Measurements from ENCODE around the gene FBXO24. TPM values are rescaled to one million over a fixed set of nuclear protein-coding genes. Genes with fewer than 3 reads are reported as not detected.

FBXO24 gene
- total RNA-seq, 1 donor from 2014 or later, result 0.79 TPM

DNA sequence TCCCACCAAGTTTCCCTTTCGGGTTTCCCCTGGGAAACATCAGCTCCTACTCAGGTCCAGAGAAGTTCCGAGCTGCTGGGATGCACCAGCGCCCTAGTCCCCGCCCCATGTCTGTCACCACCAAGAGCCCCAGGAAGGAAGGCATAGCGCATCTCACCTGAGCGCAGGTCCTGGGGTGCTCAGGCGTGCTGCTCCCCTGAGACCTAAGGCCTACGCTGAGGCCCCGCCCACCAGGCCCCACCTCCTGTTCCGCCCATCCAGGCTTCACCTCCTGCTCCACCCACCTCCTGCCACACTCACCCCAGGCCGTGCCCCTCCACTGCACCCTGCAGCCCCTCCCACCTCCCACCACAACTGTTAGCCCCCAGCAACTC lies 56.4 kb downstream of the FBXO24 start:
- no peak for DNase-seq (ENCODE audit: low read depth)
- Histone ChIP-seq H3K36me3 (ENCODE audit: control insufficient read depth, insufficient read depth, low read length) (no peaks in the 10 kb centered on the region), H3K27me3 (ENCODE audit: control insufficient read depth, insufficient read depth, low read length) (peaks cover 28% of the 10 kb centered on the region), H3K4me3 (ENCODE audit: low read depth, low read length) (no peak overlapping the region)
- TF ChIP-seq, protein P1, sequence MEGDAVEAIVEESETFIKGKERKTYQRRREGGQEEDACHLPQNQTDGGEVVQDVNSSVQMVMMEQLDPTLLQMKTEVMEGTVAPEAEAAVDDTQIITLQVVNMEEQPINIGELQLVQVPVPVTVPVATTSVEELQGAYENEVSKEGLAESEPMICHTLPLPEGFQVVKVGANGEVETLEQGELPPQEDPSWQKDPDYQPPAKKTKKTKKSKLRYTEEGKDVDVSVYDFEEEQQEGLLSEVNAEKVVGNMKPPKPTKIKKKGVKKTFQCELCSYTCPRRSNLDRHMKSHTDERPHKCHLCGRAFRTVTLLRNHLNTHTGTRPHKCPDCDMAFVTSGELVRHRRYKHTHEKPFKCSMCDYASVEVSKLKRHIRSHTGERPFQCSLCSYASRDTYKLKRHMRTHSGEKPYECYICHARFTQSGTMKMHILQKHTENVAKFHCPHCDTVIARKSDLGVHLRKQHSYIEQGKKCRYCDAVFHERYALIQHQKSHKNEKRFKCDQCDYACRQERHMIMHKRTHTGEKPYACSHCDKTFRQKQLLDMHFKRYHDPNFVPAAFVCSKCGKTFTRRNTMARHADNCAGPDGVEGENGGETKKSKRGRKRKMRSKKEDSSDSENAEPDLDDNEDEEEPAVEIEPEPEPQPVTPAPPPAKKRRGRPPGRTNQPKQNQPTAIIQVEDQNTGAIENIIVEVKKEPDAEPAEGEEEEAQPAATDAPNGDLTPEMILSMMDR (IDR thresholded peaks at IDR 0.05; ENCODE audit: insufficient read depth, low read length, poor library complexity, severe bottlenecking), result no peak

DNA sequence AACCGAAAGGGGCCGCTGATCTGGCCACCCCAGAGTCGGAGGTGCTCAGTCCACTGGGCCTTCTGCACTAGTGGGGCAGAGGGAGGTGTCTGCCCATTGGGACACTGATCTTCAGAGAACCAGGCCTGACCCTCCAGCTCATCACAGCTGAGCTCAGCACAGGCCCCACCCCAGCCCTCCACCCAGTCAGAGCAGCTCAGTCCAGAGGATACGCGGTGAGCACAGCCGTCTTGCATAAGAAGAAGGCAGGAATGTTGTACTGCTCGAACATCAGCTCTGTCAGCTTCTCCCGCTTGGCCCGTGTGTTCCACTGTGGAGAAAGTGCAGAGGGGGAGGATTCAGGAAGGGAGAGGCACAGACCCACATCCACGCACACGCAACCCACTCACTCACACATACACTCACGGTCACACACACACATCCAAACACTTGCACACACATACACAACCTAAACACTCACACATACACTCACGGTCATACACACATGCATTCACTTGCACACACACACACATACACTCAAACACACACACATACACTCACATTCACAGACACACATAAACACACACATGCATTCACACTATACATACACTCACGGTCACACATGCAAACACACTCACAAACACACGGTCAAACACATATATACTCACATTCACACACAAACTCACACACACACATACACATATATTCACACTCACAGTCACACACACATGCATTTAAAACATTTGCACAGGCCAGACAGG lies 63.9 kb downstream of the FBXO24 start:
- no peak for DNase-seq (ENCODE audit: low read depth)
- Histone ChIP-seq H3K36me3 (ENCODE audit: control insufficient read depth, insufficient read depth, low read length) (no peaks in the 10 kb centered on the region), H3K4me3 (ENCODE audit: low read depth, low read length) (no peak overlapping the region), H3K27me3 (ENCODE audit: control insufficient read depth, insufficient read depth, low read length) (peaks cover 28% of the 10 kb centered on the region)
- TF ChIP-seq, protein P1 (IDR thresholded peaks at IDR 0.05; ENCODE audit: insufficient read depth, low read length, poor library complexity, severe bottlenecking), result no peak

Other genes starting within 250 kb of the FBXO24 start
- gene PILRB, start 228.2 kb upstream of the FBXO24 start, total RNA-seq, result 19.3 and 20.8 TPM in 2 replicates
- 0.68 TPM in 1 of 2 replicates, not detected in the other for gene PILRA, start 212.8 kb upstream of the FBXO24 start, total RNA-seq
- gene ZCWPW1, start 157.6 kb upstream of the FBXO24 start, total RNA-seq, result 0.88 and 1.8 TPM in 2 replicates
- 29.7 and 30.0 TPM in 2 replicates for gene MEPCE, start 156.5 kb upstream of the FBXO24 start, total RNA-seq
- gene PPP1R35, start 149.8 kb upstream of the FBXO24 start, total RNA-seq, result 28.0 and 39.8 TPM in 2 replicates
- gene SPACDR, start 122.1 kb upstream of the FBXO24 start, total RNA-seq, result not detected in 2 replicates
- gene TSC22D4, start 107.1 kb upstream of the FBXO24 start, total RNA-seq, result 41.6 and 45.3 TPM in 2 replicates
- gene NYAP1, start 102.4 kb upstream of the FBXO24 start, total RNA-seq, result 0.14 and 0.46 TPM in 2 replicates
- gene AGFG2, start 47.1 kb upstream of the FBXO24 start, total RNA-seq, result 4.0 and 8.6 TPM in 2 replicates
- 0.62 TPM in 1 of 2 replicates, not detected in the other for gene SAP25, start 12.4 kb upstream of the FBXO24 start, total RNA-seq
- 69.0 and 85.2 TPM in 2 replicates for gene LRCH4, start 199 bp upstream of the FBXO24 start, total RNA-seq
- 4.7 and 6.4 TPM in 2 replicates for gene PCOLCE, start 16.0 kb downstream of the FBXO24 start, total RNA-seq
- gene MOSPD3, start 26.2 kb downstream of the FBXO24 start, total RNA-seq, result 14.5 and 23.3 TPM in 2 replicates
- 0.34 and 0.71 TPM in 2 replicates for gene TFR2, start 55.2 kb downstream of the FBXO24 start, total RNA-seq
- gene ACTL6B, start 70.1 kb downstream of the FBXO24 start, total RNA-seq, result not detected in 2 replicates
- gene GNB2, start 87.4 kb downstream of the FBXO24 start, total RNA-seq, result 330 and 391 TPM in 2 replicates
- gene GIGYF1, start 107.9 kb downstream of the FBXO24 start, total RNA-seq, result 23.1 and 23.5 TPM in 2 replicates
- 46.1 and 52.8 TPM in 2 replicates for gene POP7, start 119.8 kb downstream of the FBXO24 start, total RNA-seq
- not detected in 2 replicates for gene EPO, start 134.1 kb downstream of the FBXO24 start, total RNA-seq
- not detected in 2 replicates for gene ZAN, start 147.3 kb downstream of the FBXO24 start, total RNA-seq
- 138 TPM in 2 replicates for gene EPHB4, start 241.2 kb downstream of the FBXO24 start, total RNA-seq